Mucosa of gallbladder (tissue), 1 donor: ENCODE measurements around the gene YIF1A. TPM values are rescaled to one million over a fixed set of nuclear protein-coding genes. Genes with fewer than 3 reads are reported as not detected.
"Not testable (repeated sequence)": the region's sequence is repeated elsewhere in the genome, so short reads cannot be mapped to it uniquely, and the experiment has no call there.

Experiments used
- DNase-seq: peaks from one replicate; pipeline ENCODE4 v3.0.0-alpha.2; 2020; ENCODE audit warnings: low spot score
- total RNA-seq: library from RNA; stranded (reverse); gene quantifications from one replicate; pipeline ENCODE4 v1.2.1, GENCODE V29; 2021
- donor health status: DM: no; HTN: no; CAD: no.

YIF1A gene
- total RNA-seq, 1 donor from 2014 or later: 103 TPM

DNA sequence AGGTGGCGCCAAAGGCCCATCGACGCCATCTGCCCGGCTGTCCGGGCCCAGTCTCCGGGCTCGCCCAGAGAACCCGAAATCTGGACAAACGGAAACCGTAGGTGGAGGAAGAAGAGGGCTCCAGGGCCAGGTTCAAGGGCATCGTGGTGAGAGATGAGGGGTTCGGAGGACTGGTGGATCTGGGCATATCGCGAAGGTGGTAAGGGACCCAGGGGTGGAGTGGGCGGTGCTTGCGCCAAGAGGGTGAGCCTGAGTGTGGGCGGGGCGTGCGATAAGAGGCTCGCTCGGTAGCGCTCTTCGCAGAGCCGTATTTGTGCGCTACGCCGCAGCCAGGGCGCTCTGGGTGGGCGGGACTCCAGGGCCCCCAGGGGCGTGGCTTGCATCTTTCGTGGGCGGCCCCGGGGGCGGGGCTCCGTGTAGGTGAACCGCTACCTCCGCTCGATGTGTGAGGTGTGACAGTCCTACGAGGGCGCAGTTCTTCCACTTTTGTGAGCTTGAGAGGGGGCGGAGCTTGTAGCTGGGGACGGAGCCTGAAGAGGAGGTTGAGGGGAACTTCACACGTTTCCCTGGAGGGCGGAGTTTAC lies 23.1 kb upstream of the YIF1A start:
- DNase-seq: peak; percentile 96

- no peak for DNase-seq
Measured at GRCh38 chr11:66311470-66311964, 22.6 kb upstream of the YIF1A start.

DNA sequence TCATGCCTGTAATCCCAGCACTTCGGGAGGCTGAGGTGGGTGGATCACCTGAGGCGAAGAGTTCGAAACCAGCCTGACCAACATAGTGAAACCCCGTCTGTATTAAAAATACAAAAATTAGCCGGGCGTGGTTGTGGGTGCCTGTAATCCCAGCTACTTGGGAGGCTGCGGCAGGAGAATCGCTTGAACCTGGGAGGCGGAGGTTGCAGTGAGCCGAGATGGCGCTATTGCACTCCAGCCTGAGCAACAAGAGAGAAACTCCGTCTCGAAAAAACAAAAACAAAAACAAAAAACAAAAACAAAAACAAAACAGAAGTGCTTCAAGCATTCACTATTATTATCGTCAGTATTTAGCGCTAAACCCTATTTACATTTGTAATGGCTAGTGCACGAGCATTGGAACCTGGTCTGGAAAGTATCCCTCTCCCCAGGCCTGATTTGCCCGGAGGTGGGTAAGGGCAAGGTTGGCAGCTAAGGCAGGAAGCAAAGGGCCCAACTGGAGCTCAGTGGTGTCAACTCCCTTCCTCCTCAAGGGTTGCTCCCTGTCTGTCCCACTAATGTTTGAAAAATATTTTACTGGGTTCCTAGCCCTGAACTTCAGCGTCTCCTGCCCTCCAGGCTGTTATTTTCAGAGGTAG lies 22.0 kb upstream of the YIF1A start:
- DNase-seq: not testable (repeated sequence)

DNA sequence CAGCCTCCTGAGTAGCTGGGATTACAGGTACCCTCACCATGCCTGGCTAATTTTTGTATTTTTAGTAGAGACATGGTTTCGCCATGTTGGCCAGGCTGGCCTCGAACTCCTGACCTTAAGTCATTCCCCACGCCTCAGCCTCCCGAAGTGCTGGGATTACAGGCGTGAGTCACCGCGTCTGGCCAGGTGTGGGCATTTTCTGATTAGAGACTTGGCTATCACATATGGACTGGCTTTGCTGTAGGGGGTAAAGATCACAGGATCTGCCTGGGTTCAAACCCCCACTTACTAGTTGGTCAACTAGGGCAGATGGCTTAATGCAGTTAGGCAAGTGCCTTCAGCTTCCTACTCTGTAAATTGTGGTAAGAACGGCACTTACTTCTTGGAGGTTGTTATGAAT lies 21.4 kb upstream of the YIF1A start:
- DNase-seq: no peak

- DNase-seq: no peak
Measured at GRCh38 chr11:66309475-66309874, 20.5 kb upstream of the YIF1A start.

DNA sequence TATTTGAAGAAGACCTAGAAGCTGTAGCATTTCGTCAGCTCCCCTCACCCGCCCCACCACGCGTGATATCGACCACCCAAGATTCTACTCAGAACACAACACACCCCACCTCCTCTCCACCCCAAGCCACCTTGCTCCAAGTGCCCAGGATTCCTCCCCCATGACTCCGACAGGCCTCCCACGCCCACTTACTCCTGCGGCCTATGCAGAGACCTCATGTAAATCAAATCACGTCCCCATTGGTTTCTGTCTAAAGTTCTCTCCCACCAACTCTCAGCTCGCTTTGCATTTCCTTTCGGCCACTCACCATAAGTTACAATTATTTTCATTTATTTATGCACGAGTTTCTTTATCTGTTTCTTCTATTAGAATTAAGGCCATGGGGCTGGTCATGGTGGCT lies 13.7 kb upstream of the YIF1A start:
- DNase-seq: no peak

DNA sequence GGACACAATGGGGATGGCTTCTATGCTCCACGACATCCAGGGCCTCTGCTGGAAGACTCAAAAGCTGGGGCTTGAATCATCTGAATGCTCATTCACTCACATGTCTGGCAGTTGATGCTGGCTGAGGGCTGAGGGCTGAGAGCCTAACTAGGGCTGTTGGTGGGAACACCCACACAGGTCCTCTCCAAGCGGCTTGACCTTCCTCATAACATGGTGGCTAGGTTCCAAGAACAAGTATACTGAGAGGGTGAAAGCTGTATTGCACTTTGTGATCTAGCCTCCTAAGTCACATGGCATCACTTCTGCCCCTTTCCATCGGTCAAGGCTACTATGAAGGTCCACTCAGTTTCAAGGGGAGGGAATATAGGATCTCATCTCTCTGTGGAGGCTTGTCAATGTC lies 10.2 kb upstream of the YIF1A start:
- no peak for DNase-seq

DNA sequence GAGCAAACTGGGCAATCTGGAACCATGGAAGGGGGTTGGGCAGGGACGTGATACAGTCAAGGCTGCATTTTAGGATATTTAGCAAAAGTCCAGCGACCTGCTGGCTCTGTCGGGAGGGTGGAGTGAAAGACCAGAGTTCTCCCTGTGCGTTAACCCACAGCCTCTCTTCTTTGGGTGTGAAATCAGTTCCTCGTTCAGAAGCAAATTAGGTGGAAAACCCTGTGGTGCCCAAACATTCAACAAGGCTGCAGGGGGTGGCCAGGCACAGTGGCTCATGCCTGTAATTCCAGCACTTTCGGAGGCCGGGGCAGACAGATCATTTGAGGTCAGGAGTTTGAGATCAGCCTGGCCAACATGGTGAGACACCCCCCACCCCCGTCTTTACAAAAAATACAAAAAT lies 8.7 kb upstream of the YIF1A start:
- no peak for DNase-seq

DNA sequence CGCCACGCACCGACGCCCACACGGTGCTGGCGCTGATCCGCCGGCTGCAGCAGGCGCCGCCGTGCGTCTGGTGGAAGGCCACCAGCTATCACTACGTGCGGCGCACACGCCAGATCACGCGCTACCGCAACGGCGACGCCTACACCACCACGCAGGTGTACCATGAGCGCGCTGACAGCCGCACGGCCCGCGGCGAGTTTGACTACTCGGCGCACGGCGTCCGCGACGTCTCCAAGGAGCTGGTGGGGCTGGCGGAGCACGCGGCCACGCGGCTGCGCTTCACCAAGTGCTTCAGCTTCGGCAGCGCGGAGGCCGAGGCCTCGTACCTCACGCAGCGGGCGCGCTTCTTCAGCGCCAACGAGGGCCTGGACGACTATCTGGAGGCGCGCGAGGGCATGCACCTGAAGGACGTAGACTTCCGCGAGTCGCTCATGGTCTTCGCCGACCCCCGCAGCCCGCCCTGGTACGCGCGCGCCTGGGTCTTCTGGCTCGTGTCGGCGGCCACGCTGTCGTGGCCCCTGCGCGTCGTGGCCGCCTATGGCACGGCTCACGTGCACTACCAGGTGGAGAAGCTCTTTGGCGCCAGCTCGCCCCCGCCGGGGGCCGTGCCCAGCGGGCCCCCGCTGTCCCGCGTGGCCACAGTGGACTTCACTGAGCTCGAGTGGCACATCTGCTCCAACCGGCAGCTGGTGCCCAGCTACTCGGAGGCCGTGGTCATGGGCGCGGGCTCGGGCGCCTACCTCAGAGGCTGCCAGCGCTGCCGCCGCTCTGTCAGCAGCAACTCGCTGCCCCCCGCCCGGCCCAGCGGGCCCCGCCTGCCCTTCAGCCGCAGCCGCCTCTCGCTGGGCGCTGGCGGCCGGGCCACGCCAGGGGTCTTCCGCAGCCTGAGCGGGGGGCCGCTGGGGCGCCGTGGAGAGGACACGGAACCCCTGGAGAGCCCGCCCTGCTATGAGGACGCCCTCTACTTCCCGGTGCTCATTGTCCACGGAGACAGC lies 6.0 kb upstream of the YIF1A start:
- no peak for DNase-seq

DNA sequence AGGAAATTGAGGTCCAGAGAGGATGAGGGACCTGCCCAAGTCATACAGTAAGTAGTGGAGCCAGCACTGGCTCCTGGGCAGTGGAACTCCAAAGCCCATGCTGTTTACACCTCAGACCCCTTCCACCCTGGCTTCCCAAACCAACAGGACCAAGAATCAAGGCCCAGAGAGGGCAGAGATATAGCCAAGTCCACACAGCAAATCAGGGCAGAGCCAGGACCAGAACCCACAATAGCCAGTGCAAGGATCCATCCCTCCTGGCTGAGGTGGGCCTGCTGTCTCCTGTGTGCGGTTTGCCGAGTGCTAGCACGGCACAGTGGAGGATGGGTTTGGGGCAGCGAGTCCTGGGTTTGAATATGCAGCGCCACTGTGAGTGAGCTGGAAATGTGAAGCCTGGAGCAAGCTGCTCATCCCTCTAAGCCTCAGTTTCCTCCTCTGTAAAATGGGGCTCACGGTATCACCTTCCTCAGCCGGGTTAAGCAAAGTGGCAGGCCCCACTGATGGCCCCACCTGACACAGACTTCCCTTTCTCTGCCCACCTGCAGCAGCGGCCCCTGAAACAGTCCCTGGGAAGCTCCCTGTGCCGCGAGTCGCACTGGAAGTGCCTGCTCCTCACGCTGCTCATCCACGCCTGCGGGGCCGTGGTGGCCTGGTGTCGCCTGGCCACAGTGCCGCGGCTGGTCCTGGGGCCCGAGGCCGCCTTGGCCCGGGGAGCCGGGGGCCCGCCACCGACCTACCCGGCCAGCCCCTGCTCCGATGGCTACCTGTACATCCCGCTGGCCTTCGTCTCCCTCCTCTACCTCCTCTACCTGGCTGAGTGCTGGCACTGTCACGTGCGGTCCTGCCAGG lies 5.1 kb upstream of the YIF1A start:
- no peak for DNase-seq

- DNase-seq: no peak
Measured at GRCh38 chr11:66293352-66293751, 4.4 kb upstream of the YIF1A start.

DNA sequence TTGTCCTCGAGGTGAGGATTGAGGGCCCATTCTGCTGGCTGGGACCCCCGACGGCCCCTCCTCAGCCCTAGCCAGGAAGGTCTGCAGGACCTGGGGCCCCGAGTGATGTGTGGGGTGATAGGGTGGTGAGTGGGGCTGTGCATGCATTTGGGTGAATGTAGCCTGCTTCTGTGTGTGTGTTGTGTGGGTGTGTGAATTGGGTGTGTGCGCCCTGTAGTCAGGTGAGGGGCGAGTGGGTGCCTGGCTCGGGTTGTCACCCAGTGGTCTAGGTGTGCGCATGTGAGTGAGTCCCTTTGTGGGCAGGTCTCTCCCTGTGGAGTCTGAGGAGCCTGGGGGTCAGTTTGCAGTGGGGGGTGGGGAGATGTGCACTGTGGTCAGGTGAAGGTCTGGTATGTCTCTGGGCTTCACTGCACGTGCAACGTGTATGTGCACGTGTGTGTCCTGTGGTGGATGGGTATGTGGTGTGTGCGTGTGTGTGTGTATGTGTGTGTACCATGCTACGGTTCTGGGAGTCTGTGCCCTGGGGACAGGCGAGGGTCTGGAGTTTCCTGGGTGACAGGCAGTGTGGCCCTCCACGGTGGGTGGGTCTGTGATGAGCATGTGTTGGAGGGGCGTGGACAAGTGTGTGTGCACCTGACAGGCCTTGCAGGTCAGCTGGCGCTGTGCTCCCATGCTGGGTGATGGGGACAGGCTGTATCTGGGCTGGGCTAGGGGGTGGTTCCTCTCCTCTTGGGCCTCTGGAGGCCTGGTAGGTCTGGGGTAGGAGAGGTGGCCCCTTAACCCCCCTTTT lies 3.8 kb upstream of the YIF1A start:
- no peak for DNase-seq

GRCh38 chr11:66291706-66292542 lies 3.0 kb upstream of the YIF1A start, which contains the start of gene TMEM151A:
Gene TMEM151A, plus strand, starts transcription at chr11:66291894. Its CDS starts 120 bp downstream, at chr11:66292014.
- no peak for DNase-seq

- DNase-seq: no peak
Measured at GRCh38 chr11:66291303-66291705, 2.4 kb upstream of the YIF1A start.

DNA sequence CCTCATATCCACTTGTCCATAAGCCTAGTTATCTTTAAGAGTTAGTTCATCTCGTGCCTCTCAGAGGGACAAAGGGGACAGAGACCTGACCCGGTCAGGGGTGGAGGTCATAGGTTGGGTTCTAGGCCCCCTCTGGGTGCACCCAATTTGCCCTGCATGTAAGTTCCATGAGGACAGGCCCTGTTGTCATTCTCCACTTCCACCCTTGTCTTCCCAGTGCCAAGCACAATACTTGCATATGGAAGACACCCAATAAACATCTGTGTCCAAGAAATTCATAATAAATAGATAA lies 1.3 kb upstream of the YIF1A start:
- no peak for DNase-seq

GRCh38 chr11:66289548-66290329 lies 796 bp upstream of the YIF1A start:
- DNase-seq: peak; percentile 77

DNA sequence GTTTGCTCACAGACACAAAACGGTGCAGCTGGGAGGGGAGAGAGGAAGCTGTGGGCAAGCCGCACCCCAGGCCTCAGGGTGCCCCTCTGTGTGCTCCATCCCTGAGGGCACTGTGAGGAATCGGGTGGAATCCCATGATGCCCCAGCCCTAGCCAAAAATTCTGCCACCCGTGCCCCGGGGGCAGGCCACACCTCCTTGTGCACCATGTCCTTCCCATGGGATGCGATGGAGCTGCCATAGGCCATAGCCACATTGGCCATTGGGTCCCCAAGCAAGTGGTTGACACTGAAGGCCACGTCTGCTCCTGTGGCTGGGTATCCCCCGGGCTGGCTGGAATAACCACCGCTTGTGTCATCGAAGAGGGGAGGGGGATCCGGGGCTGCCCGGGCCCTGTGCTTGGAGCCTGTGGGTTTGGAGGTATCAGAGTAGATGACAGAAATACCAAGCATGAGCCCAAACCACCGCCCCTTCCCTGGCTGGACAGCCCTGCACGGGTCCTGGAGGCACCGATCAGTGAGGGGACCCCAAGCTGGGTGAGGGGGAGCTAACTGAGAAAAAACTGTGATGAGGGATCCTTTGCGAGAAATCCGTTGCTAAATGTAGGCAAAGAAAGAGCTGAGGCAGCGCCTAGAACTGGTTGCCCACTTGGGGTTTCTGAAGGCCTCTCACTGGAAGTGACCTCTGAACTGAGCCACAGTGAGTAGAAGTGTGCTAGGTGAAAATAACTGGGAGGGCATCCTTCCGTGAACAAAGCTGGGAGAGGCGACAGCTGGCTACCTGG lies 863 bp downstream of the YIF1A start:
- DNase-seq: no peak

GRCh38 chr11:66287211-66287888 lies 1.6 kb downstream of the YIF1A start:
- DNase-seq: no peak
